ENCODE measurements around the gene AKAP8. TPM values are rescaled to one million over a fixed set of nuclear protein-coding genes. Genes with fewer than 3 reads are reported as not detected.

The AKAP8 gene
- total and polyA plus RNA-seq, 2 of the 4 experiments (the other 2 are of a cell fraction): 12.2 to 13.4 TPM

DNA sequence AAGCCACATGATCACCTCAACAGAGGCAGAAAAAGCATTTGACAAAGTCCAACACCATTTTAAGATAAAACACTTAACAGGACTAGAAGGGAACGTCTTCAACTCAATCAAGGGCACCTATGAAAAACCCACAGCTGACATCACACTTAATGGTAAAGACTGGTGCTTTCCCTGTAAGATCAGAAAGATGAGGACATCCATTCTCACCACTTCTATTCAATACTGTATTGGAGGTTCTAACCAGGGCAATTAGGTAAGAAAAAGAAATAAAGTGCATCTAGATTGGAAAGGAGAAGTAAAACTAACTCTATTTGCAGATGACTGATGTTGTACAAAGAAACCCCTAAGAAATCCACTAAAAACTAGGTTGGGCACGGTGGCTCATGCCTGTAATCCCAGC, 11.2 kb upstream of the AKAP8 start:
- Histone ChIP-seq H2AK9ac (replicated peaks; ENCODE audit: low read depth, low read length, poor library complexity) (no peak overlapping the region), H3K79me1 (ENCODE audit: low read depth in 1 of 2, low read length in 2 of 2) (peaks cover 25 to 45% of the 10 kb centered on the region in 2 experiments), H4K91ac (ENCODE audit: insufficient read depth, low read depth, low read length) (no peak overlapping the region), H3K9ac (ENCODE audit: low read depth, low read length) (no peak overlapping the region), H3K4me1 (ENCODE audit: control insufficient read depth, insufficient read depth, low read length) (no peaks in the 10 kb centered on the region; the same call in 1 of the 2 replicates), H3K9me1 (ENCODE audit: insufficient read depth, low read length) (peaks cover 8% of the 10 kb centered on the region; the same call in 1 of the 2 replicates), H2AFZ (replicated peaks; ENCODE audit: low read length, poor library complexity) (no peak overlapping the region), H4K5ac (ENCODE audit: low read depth, low read length) (no peak overlapping the region), H3K4ac (ENCODE audit: low read depth, low read length) (no peak overlapping the region), H3K14ac (replicated peaks; ENCODE audit: low read depth, low read length) (no peak overlapping the region), H2BK120ac (ENCODE audit: low read depth, low read length) (no peak overlapping the region), H3K36me3 (ENCODE audit: control insufficient read depth, insufficient read depth, low read length) (peaks cover 24% of the 10 kb centered on the region), H2BK20ac (ENCODE audit: low read depth, low read length) (no peak overlapping the region), H3K4me2 (ENCODE audit: low read depth, low read length) (no peak overlapping the region), H3K27me3 (ENCODE audit: control insufficient read depth, insufficient read depth, low read length) (no peaks in the 10 kb centered on the region), H3K18ac (ENCODE audit: low read depth, low read length) (no peak overlapping the region), H3K56ac (ENCODE audit: extremely low read depth, insufficient read depth, low read length) (no peak overlapping the region), H2AK5ac (ENCODE audit: low read depth, low read length) (no peak overlapping the region), H3K23ac (ENCODE audit: low read depth, low read length) (no peak overlapping the region), H3K9me3 (ENCODE audit: control insufficient read depth, insufficient read depth, low read length) (no peaks in the 10 kb centered on the region), H4K20me1 (ENCODE audit: insufficient read depth, low read length) (peaks cover 30% of the 10 kb centered on the region), H3K4me3 (ENCODE audit: insufficient read depth, low read depth, low read length) (no peak overlapping the region), H4K8ac (ENCODE audit: low read depth in 2 of 2, low read length in 2 of 2) (no peak overlapping the region), H2BK15ac (ENCODE audit: low read depth, low read length) (no peak overlapping the region), H2BK5ac (ENCODE audit: low read depth, low read length, poor library complexity, severe bottlenecking) (no peak overlapping the region), H3K27ac (ENCODE audit: insufficient read depth, low read length) (no peak overlapping the region)
- CTCF ChIA-PET: no interaction called here
- POLR2A ChIA-PET (ENCODE audit: unreplicated experiment): no interaction called here
- dilution Hi-C loops (cut with HindIII; ENCODE audit: low sequenced_read_pairs, unreplicated experiment): no loop called here
- no TSS peak for BruUV-seq (replicated peaks)
- DNase-seq (no peak), ATAC-seq (ENCODE audit: low read depth) (no peak)
- TF ChIP-seq, protein P1, sequence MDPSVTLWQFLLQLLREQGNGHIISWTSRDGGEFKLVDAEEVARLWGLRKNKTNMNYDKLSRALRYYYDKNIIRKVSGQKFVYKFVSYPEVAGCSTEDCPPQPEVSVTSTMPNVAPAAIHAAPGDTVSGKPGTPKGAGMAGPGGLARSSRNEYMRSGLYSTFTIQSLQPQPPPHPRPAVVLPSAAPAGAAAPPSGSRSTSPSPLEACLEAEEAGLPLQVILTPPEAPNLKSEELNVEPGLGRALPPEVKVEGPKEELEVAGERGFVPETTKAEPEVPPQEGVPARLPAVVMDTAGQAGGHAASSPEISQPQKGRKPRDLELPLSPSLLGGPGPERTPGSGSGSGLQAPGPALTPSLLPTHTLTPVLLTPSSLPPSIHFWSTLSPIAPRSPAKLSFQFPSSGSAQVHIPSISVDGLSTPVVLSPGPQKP (IDR thresholded peaks at IDR 0.05; ENCODE audit: borderline replicate concordance, low read depth, low read length): no peak
- TF ChIP-seq CEBPB (IDR thresholded peaks at IDR 0.05; ENCODE audit: low read depth, low read length) (no peak), CHD1 (IDR thresholded peaks at IDR 0.05; ENCODE audit: low read depth, low read length) (no peak), RFX5 (IDR thresholded peaks at IDR 0.05; ENCODE audit: low read depth, low read length) (no peak), POLR2A (IDR thresholded peaks at IDR 0.05; ENCODE audit: low read depth, low read length) (no peak), RCOR1 (IDR thresholded peaks at IDR 0.05; ENCODE audit: insufficient replicate concordance, low read length) (no peak), BHLHE40 (IDR thresholded peaks at IDR 0.05; ENCODE audit: low read depth, low read length) (no peak), MXI1 (IDR thresholded peaks at IDR 0.05; ENCODE audit: borderline replicate concordance, low read depth, low read length) (no peak), RAD21 (IDR thresholded peaks at IDR 0.05; ENCODE audit: low read length) (no peak), SMC3 (IDR thresholded peaks at IDR 0.05; ENCODE audit: low read depth, low read length) (no peak), NFE2L2 (IDR thresholded peaks at IDR 0.05; ENCODE audit: low read depth, low read length) (no peak), MAFK (IDR thresholded peaks at IDR 0.05; ENCODE audit: low read depth, low read length) (no peak), MAZ (IDR thresholded peaks at IDR 0.05; ENCODE audit: borderline replicate concordance, low read depth, low read length) (no peak), FOS (IDR thresholded peaks at IDR 0.05; ENCODE audit: low read depth, low read length) (no peak)
- TF ChIP-seq, protein P2, sequence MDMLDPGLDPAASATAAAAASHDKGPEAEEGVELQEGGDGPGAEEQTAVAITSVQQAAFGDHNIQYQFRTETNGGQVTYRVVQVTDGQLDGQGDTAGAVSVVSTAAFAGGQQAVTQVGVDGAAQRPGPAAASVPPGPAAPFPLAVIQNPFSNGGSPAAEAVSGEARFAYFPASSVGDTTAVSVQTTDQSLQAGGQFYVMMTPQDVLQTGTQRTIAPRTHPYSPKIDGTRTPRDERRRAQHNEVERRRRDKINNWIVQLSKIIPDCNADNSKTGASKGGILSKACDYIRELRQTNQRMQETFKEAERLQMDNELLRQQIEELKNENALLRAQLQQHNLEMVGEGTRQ (IDR thresholded peaks at IDR 0.05; ENCODE audit: low read depth, low read length): no peak
- TF ChIP-seq, protein P3, sequence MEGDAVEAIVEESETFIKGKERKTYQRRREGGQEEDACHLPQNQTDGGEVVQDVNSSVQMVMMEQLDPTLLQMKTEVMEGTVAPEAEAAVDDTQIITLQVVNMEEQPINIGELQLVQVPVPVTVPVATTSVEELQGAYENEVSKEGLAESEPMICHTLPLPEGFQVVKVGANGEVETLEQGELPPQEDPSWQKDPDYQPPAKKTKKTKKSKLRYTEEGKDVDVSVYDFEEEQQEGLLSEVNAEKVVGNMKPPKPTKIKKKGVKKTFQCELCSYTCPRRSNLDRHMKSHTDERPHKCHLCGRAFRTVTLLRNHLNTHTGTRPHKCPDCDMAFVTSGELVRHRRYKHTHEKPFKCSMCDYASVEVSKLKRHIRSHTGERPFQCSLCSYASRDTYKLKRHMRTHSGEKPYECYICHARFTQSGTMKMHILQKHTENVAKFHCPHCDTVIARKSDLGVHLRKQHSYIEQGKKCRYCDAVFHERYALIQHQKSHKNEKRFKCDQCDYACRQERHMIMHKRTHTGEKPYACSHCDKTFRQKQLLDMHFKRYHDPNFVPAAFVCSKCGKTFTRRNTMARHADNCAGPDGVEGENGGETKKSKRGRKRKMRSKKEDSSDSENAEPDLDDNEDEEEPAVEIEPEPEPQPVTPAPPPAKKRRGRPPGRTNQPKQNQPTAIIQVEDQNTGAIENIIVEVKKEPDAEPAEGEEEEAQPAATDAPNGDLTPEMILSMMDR (conservative IDR thresholded peaks at IDR 0.05; ENCODE audit: low read depth, low read length): no peak
- in situ Hi-C loops (cut with MboI; ENCODE audit: low sequenced_read_pairs): no loop called here
- intact Hi-C loops (cut with micrococcal nuclease): loop anchor here (1.0 kb wide), 1 partner anchor 27 kb away; the partner anchor contains the start of gene AKAP8L
- WGBS, 2 experiments (ENCODE audit: extremely low coverage in 2 of 2, insufficient read length in 1 of 2): no CpG with 5 or more reads among the region's 2 CpGs

Data from IMR-90 (cell line).